Cardiac fibroblast (primary cell): ENCODE results near the gene PGP.

Source experiments
- DNase-seq, 2 donors: peaks; one replicate each; pipeline versions ENCODE4 v3.0.0 to v3.0.0-alpha.2; 2010; ENCODE audit warnings: low read depth in 2 of 2
- H3K4me3 ChIP-seq, 2 donors: replicated peaks in 1 of 2; 1 replicate in 1 of 2; 2 replicates in 1 of 2; pipeline ENCODE4 v1.5.1; 2011; ENCODE audit warnings: low read depth in 2 of 2, low read length in 2 of 2, mild to moderate bottlenecking in 2 of 2, moderate library complexity in 1 of 2
- TF ChIP-seq, protein P1 (sequence below): IDR thresholded peaks from one replicate; pipeline ENCODE4 v1.5.1; 2011; ENCODE audit warnings: low read depth, mild to moderate bottlenecking, low read length, inconsistent platforms

Gene PGP

DNA sequence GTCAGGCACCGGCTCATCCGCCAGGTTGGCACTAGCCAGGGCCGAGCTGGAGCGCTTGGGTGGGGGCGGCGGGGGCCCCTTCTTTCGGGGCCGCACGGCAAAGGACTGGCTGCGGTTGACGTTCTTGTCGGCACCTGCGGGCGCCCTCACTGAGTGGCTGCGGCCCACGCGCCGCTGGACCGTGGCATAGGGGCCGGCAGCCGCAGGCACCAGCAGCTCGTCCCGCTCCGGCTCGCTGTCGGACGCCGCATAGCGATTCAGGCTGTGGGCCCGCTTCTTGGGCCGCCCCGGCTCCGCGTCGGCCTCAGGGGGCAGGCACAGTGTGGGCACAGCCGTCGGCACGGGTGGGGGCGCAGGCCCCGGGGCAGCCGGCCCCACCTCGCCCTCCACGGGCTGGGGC lies 34.2 kb downstream of the PGP start:
- no peak for DNase-seq
- H3K4me3 ChIP-seq, result no peak overlapping the region
- TF ChIP-seq, protein P1, sequence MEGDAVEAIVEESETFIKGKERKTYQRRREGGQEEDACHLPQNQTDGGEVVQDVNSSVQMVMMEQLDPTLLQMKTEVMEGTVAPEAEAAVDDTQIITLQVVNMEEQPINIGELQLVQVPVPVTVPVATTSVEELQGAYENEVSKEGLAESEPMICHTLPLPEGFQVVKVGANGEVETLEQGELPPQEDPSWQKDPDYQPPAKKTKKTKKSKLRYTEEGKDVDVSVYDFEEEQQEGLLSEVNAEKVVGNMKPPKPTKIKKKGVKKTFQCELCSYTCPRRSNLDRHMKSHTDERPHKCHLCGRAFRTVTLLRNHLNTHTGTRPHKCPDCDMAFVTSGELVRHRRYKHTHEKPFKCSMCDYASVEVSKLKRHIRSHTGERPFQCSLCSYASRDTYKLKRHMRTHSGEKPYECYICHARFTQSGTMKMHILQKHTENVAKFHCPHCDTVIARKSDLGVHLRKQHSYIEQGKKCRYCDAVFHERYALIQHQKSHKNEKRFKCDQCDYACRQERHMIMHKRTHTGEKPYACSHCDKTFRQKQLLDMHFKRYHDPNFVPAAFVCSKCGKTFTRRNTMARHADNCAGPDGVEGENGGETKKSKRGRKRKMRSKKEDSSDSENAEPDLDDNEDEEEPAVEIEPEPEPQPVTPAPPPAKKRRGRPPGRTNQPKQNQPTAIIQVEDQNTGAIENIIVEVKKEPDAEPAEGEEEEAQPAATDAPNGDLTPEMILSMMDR, result no peak

DNA sequence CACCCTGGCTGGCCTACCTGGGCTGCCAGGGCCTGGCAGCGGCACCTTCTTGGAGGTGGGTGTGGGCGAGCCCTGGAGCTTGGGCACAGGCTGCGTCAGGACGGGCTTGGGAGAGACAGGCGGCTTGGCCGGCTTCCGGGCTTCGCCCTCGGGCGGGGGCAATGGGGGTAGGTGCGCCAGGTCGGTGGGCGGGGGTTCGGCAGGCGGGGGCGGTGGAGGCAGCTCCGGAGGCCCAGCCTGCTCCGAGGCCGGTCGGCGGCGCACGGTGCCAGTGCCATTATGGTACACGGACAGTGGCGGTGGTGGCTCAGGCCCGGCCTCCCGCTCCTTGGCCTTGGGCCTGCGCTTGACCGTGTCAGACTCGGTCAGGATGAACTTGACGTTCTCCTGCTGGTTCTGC lies 35.1 kb downstream of the PGP start:
- H3K4me3 ChIP-seq, result no peak overlapping the region
- TF ChIP-seq, protein P1, result no peak
- DNase-seq, result no peak

DNA sequence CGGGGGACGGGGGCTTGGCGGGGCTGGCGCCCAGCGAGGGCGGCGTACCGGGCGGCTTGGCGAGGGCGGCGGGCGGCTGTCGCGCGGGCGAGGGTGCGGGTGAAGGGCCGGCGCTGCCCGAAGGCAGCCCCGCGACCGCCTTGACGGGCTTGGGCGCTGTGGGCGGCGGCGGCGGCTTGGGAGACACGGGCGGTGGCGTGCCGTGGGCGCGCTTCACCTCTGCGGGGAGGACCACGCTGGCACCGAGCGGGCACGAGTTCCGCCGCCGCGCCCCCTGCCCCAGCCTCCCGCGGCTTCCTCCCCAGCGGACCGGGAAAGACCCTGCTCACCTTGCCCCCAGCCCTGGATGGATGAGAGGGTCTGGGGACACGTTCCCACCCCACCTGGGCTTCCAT lies 35.5 kb downstream of the PGP start:
- H3K4me3 ChIP-seq, result no peak overlapping the region
- DNase-seq, result no peak
- TF ChIP-seq, protein P1, result no peak

DNA sequence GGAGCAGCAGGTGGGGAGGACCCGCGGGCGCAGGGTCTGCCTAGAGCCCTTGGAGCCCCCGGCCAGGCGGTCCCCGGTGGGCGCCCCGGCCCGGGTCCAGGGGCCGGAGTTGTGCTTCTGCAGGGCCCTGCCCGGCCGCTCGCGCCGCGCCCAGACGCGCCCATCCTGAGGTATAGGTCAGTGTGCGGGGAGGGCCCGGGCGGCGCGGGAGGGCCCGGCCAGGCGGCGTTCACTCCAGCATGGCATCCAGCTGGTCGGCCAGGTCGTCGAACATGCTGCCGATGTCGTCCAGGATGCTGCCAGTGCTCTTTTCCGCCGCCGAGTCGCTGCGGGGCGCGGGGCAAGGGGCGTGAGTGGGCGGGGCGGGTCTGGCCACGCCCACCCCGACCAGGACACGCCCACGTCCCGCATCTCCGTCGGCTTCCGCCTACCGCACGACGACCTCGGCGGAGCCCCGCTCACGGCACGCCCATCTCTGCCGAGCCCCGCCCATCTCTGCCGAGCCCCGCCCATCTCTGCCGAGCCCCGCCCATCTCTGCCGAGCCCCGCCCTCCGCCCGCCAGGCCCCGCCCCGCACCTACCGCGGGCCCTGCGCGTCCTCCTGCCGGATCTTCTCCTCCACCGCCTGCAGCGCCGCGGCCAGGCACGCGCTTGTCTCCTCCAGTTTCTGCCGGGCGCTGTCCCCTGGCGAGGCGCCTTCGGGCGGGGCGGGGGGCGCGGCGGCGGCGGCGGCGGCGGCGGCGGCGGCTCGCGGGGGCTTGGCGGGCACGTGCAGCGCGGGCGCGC lies 36.1 kb downstream of the PGP start:
- peak; percentile 30 to 43 for DNase-seq

DNA sequence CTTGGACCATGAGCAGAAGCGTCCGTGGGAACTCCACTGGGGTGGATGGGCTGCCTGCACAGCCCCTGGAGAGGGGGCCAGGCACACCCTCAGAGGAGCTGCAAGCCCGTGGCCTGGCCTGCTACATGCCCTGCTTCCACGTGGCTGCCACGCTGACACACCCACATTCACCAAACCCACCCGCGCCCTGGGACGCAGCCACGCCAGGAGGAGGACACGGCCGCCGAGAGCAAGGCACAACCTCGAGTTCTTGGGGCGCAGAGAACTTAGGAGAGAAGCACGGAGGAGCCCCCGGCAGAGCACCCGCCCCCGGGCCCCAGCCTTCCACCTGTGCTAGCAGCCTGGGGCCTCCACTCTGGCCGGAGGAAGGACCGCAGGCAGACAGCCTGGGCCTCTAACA lies 37.1 kb downstream of the PGP start:
- TF ChIP-seq, protein P1, result no peak
- no peak for DNase-seq
- no peak overlapping the region for H3K4me3 ChIP-seq

More for the DNA sequence above, 36.1 kb downstream of the PGP start:
- H3K4me3 ChIP-seq, result no peak overlapping the region
- TF ChIP-seq, protein P1, result no peak

DNA sequence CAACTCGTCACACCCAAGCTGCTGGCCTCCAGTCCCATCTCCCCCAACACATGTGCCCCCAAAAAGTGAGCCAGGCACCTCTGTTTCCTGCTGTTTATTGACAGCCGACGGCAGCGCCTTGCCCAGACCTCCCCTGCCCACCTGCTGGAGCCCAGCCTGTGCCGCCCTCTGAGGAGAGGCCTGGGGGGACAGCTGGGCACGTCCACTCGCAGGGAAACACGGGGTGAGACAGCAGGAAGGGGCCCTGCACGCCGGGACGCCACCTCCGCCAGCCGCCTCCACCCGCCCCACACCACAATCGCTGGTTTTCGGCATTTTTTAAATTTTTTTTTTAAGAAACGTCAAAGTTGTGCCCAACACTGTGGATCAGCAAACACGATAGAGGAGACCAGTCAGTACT lies 37.5 kb downstream of the PGP start:
- no peak for DNase-seq
- H3K4me3 ChIP-seq, result no peak overlapping the region
- TF ChIP-seq, protein P1, result no peak

DNA sequence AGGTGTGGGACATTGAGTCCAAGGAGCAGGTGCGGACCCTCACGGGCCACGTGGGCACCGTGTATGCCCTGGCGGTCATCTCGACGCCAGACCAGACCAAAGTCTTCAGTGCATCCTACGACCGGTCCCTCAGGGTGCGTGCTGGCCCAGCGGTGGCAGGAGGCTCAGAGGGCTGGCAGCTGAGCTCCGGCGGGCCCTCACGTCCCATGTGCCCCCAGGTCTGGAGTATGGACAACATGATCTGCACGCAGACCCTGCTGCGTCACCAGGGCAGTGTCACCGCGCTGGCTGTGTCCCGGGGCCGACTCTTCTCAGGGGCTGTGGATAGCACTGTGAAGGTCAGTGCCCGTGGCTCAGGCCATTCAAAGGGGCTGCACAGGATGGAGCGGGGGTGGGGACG lies 38.6 kb downstream of the PGP start:
- no peak for DNase-seq
- H3K4me3 ChIP-seq, result no peak overlapping the region
- TF ChIP-seq, protein P1, result no peak
